A549 treated with CpdA at 1 μM for 4 hours (cell line): ENCODE data around the gene CACNA2D2. TPM values are rescaled to one million over a fixed set of nuclear protein-coding genes. Genes with fewer than 3 reads are reported as not detected.

ENCODE experiments used
- total RNA-seq: library from RNA; stranded (reverse); fragments of 200-300 nt; extraction: Qiagen RNA extraction; gene quantifications from 5 replicates; pipeline ENCODE4 v1.2.3, GENCODE V29; 2022; ENCODE audit warnings: low read depth

Gene CACNA2D2
- total RNA-seq = 0.28 to 0.66 TPM (median 0.52 TPM) in 5 replicates

DNA sequence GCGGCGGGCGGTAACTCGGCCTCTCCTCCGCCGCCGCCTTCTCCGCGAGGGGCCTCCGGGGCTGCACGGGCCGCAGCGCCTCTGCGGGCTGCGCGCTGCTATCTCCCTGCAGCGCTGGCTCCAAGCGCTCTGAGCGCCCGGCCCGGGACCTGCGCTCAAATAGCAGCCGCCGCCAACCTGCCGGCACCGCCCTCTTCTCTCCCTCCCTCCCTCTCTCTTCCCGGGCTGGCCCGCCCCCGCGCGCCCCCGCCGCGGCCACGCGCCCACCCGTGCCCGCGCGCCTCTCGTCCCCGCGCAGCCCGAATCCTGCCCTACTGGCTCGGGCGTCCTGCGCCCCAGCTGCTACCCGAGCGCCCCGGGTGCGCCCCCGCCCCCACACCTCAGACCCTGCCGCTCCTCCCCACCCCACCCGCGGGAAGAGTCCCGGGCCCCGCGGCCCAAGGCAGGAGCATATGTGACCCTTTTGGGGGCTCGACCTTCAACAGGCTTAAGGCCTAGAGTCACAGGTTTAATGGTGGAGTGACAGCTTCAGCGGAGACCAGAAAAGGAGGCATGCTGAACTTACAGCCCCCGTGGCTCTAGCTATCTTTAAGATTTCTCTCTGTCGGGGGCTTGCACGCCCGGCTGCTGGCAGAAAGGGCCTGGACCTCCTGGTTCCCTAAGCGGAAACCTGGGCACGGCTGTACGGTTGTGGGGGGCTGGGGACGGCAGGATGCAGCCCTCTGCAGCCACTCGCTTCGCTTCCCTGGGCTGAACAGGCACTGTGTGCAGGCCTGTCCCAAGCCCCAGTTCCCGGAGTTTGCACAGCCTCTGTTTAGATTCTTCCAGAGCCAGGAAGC, at the start of gene CACNA2D2:
CACNA2D2 (minus strand) TSS at position 131 of the 839 bp plus-strand sequence. CDS start 211 bp downstream, outside the sequence.

DNA sequence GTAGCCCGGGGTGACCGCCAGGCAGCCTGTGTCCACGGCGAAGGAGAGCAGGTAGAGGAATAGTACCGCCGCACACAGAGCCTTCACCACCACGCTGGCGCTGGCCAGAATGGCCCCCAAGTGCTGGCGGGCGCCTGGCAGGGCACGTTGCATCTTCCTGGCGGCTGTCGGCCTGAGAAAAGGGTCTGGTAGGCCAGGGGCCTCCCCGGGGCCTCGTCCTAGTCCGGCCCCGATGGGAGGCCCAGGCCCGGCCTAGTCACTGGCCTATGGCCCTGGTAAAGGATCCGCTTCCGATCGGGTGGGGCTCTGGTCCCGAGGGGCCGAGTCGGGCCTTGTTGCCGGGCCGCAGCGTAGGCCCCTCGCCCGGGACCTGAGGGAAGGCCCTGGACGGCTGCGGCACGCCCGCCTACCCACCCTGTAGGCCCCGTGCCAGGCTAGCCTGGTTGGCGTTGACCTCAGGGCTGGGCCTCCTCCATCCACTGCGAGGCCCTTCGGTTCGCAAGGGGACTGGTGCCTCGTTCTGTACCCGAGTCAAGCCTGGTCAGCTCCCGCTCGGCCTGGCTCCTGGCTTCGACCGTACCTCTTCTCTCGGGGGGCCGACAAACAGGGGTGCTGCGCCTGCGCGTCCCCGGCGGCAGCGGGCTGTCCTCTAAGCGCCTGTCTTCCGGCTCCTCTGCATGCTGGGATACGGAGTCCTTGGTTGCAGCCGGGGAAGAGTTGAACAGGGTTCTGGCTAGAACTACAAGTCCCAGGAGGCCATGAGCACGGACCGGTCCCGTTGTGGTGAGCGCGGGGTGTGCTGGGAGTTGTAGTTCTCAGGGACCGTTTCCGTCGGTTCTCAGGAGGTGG, 144.3 kb downstream of the CACNA2D2 start, which contains the start of gene TMEM115:
TMEM115 (minus strand) TSS at position 611 of the 849 bp plus-strand sequence; CDS start at position 153, 458 bp downstream.

GRCh38 chr3:50350527-50351322, 152.7 kb downstream of the CACNA2D2 start, which contains the start of the genes CYB561D2 and NPRL2:
Gene CYB561D2 (plus strand): TSS chr3:50350862. CDS start chr3:50351434, 572 bp downstream.
Gene NPRL2 (minus strand): TSS chr3:50350775. CDS start chr3:50350652, 123 bp downstream.

GRCh38 chr3:50345586-50346234, 157.7 kb downstream of the CACNA2D2 start, which contains the start of gene ZMYND10:
Gene ZMYND10 (minus strand): TSS chr3:50345732. CDS start chr3:50345579, 153 bp downstream.

DNA sequence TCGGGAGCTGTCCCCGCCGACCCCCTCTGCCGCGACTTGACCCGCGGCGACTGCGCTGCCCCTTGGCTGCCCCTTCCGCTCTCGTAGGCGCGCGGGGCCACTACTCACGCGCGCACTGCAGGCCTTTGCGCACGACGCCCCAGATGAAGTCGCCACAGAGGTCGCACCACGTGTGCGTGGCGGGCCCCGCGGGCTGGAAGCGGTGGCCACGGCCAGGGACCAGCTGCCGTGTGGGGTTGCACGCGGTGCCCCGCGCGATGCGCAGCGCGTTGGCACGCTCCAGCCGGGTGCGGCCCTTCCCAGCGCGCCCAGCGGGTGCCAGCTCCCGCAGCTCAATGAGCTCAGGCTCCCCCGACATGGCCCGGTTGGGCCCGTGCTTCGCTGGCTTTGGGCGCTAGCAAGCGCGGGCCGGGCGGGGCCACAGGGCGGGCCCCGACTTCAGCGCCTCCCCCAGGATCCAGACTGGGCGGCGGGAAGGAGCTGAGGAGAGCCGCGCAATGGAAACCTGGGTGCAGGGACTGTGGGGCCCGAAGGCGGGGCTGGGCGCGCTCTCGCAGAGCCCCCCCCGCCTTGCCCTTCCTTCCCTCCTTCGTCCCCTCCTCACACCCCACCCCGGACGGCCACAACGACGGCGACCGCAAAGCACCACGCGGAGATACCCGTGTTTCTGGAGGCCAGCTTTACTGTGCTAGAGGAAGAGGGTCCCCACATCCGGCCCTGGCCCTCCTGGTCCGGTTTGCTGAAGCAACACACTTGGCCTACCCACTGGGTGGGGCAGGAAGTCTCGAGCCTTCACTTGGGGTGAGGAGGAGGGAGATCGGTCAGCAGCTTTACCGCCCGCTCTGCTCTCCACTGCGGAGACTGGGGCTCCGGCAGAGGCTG, 162.7 kb downstream of the CACNA2D2 start, which contains the start of gene RASSF1:
RASSF1 (minus strand) TSS at position 389 of the 882 bp plus-strand sequence; CDS start at position 358, 31 bp downstream.

DNA sequence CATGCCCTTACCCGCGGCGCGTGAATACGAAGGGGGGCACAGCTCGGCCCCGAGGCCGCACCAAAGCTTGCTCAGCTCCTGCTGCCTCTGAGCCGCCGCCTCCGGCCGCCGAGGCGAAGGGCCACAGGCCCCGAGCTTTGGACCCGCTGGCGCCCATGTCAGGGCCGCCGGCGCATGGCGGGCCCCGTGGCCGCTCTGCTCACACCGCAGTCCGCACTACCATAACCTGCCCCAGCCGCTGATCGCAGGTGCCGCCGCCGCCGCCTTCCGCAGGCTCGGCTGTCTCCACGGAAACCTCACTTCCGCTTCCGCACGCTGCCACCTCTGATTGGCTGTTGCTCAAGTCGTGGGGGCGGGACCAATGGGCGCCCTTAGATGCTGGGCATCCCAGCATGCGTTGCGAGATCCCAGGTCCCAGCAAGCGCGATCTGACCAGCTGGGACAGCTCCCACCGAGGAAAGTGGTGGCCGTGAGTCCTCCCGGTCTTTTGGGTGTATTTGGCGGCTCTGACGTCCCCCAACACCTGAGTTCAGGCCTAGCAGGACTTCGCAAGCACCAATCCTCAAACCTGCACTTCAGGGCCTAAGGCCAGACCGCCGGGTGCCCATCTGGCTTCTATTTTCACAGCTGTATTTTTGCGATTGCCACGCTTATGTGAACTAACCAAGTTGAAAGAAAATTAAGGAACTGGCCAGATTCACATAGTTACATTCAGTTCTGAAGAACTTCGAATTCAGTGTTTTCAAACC, 175.3 kb downstream of the CACNA2D2 start, which contains the start of gene TUSC2:
TUSC2 (minus strand) TSS at position 281 of the 749 bp plus-strand sequence; CDS start at position 157, 124 bp downstream.

GRCh38 chr3:50322386-50323091, 180.9 kb downstream of the CACNA2D2 start, which contains the start of gene HYAL2:
Gene HYAL2 (minus strand): TSS chr3:50322745. CDS start chr3:50320489, 2,256 bp downstream.

Other genes with a start within 250 kb of the CACNA2D2 start
- 4.8 to 9.3 TPM (median 6.9 TPM) in 5 replicates for gene SEMA3B, start 234.5 kb downstream of the CACNA2D2 start, total RNA-seq
- 0.05 to 0.14 TPM (median 0.13 TPM) in 3 of 5 replicates, not detected in the others for gene LSMEM2, start 224.5 kb downstream of the CACNA2D2 start, total RNA-seq
- gene IFRD2, start 211.2 kb downstream of the CACNA2D2 start, total RNA-seq = 73.1 to 96.7 TPM (median 94.7 TPM) in 5 replicates
- gene HYAL3, start 204.2 kb downstream of the CACNA2D2 start, total RNA-seq = 7.8 to 10.6 TPM (median 9.1 TPM) in 5 replicates
- gene NAA80, start 204.2 kb downstream of the CACNA2D2 start, total RNA-seq = 5.1 to 7.7 TPM (median 6.0 TPM) in 5 replicates
- gene HYAL1, start 200.1 kb downstream of the CACNA2D2 start, total RNA-seq = 0.31 to 0.48 TPM (median 0.38 TPM) in 5 replicates
- 18.8 to 27.5 TPM (median 23.2 TPM) in 5 replicates for gene HYAL2, start 180.9 kb downstream of the CACNA2D2 start, total RNA-seq
- gene TUSC2, start 175.4 kb downstream of the CACNA2D2 start, total RNA-seq = 21.8 to 37.7 TPM (median 36.6 TPM) in 5 replicates
- 16.4 to 20.7 TPM (median 18.7 TPM) in 5 replicates for gene RASSF1, start 162.8 kb downstream of the CACNA2D2 start, total RNA-seq
- 0.36 to 1.3 TPM (median 0.91 TPM) in 5 replicates for gene ZMYND10, start 157.9 kb downstream of the CACNA2D2 start, total RNA-seq
- gene NPRL2, start 152.9 kb downstream of the CACNA2D2 start, total RNA-seq = 13.4 to 15.1 TPM (median 13.8 TPM) in 5 replicates
- gene CYB561D2, start 152.8 kb downstream of the CACNA2D2 start, total RNA-seq = 14.6 to 22.0 TPM (median 21.1 TPM) in 5 replicates
- 37.1 to 46.1 TPM (median 45.8 TPM) in 5 replicates for gene TMEM115, start 144.1 kb downstream of the CACNA2D2 start, total RNA-seq
- 2.1 to 3.1 TPM (median 2.6 TPM) in 5 replicates for gene C3orf18, start 64.1 kb upstream of the CACNA2D2 start, total RNA-seq
- gene HEMK1, start 65.9 kb upstream of the CACNA2D2 start, total RNA-seq = 4.9 to 6.9 TPM (median 6.5 TPM) in 5 replicates
- gene CISH, start 108.1 kb upstream of the CACNA2D2 start, total RNA-seq = 0.46 to 0.78 TPM (median 0.66 TPM) in 5 replicates
- gene MAPKAPK3, start 113.5 kb upstream of the CACNA2D2 start, total RNA-seq = 21.9 to 27.4 TPM (median 24.5 TPM) in 5 replicates
- gene DOCK3, start 171.3 kb upstream of the CACNA2D2 start, total RNA-seq = 0.42 to 0.51 TPM (median 0.49 TPM) in 5 replicates